Nephron (organoid): ENCODE data around the gene LRRC34.

Experiments
- H3K27ac Mint-ChIP-seq, 3 experiments: 2 replicates each; pipeline ENCODE4 v1.8.0; 2020; ENCODE audit warnings: mixed read lengths in 3 of 3, mild to moderate bottlenecking in 2 of 3, moderate library complexity in 1 of 3
- H3K27me3 Mint-ChIP-seq: 2 replicates; pipeline ENCODE4 v1.8.0; 2021; ENCODE audit warnings: low read depth, mild to moderate bottlenecking, moderate library complexity, mixed read lengths
- H3K36me3 Mint-ChIP-seq: 2 replicates; pipeline ENCODE4 v1.8.0; 2020; ENCODE audit warnings: low read depth, mixed read lengths
- H3K4me1 Mint-ChIP-seq: 2 replicates; pipeline ENCODE4 v1.8.0; 2020; ENCODE audit warnings: mixed read lengths
- H3K4me3 Mint-ChIP-seq, 3 experiments: 2 replicates each; pipeline ENCODE4 v1.8.0; 2020; ENCODE audit warnings: mild to moderate bottlenecking in 3 of 3, mixed read lengths in 3 of 3, moderate library complexity in 2 of 3
- H3K9me3 Mint-ChIP-seq: 2 replicates; pipeline ENCODE4 v1.8.0; 2020; ENCODE audit warnings: mixed read lengths
- TF ChIP-seq, protein P1 (sequence below), 3 experiments: fragments of 200-600 bp; sonication (generic); IDR thresholded peaks; one replicate each; pipeline ENCODE4 v1.5.0; 2021; ENCODE audit warnings: antibody characterized with exemption in 3 of 3; ENCODE audit not compliant: unreplicated experiment in 3 of 3

Gene LRRC34

DNA sequence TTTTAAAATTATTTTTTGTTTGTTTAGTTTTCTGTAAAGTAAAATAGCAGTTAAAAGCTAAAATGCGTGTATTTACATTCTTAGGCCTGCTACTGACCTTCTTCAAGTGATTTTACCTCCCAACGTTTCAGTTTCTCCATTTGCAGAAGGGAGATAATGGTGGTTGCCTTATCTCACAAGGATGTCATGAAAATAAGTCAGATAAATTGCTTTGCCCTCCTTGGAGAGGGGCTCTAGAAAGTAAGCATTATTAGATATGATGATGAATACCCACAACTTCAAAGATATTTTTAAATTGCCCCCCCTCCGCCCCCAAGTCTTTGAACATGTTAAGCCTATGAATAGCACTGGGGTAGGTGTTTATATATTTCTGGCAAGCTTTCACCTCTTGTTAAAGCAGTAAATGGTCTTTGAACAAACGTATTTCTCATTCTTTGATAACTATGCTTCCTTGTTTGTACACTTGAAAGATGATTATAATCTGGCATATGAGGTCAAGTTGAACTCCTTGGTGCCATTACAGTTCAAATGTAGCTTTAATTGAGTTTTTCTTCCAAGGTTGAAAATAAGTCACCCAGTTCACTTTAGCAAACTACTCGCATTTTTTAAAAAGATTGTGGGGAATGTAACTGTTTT lies 54.2 kb downstream of the LRRC34 start:
- Mint-ChIP-seq H3K36me3 (no peaks in the 10 kb centered on the region), H3K9me3 (peaks cover 3% of the 10 kb centered on the region), H3K4me1 (no peaks in the 10 kb centered on the region), H3K4me3 (no peak overlapping the region), H3K27ac (no peak overlapping the region), H3K27me3 (no peaks in the 10 kb centered on the region)
- TF ChIP-seq, protein P1, sequence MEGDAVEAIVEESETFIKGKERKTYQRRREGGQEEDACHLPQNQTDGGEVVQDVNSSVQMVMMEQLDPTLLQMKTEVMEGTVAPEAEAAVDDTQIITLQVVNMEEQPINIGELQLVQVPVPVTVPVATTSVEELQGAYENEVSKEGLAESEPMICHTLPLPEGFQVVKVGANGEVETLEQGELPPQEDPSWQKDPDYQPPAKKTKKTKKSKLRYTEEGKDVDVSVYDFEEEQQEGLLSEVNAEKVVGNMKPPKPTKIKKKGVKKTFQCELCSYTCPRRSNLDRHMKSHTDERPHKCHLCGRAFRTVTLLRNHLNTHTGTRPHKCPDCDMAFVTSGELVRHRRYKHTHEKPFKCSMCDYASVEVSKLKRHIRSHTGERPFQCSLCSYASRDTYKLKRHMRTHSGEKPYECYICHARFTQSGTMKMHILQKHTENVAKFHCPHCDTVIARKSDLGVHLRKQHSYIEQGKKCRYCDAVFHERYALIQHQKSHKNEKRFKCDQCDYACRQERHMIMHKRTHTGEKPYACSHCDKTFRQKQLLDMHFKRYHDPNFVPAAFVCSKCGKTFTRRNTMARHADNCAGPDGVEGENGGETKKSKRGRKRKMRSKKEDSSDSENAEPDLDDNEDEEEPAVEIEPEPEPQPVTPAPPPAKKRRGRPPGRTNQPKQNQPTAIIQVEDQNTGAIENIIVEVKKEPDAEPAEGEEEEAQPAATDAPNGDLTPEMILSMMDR (IDR thresholded peaks at IDR 0.05; ENCODE audit: unreplicated experiment in 3 of 3) = no peak

DNA sequence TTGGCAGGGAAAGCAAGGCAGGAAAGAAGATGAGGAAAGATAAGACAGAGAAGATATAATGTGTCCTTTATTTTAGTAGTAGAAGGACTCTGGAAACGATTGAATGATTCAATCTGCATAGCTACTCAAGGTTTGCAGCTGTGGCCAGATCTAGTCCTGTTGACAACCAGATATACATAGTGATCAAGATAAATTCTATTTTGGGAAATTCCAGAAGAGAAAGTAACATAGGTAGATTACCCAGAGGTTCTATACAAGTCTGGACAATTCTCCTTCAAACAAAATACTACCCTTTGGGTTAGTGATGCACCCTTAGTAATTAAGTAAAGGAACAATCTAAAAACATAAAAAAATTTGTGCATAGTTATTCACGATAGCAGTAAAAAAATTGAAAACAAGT lies 57.2 kb downstream of the LRRC34 start:
- Mint-ChIP-seq H3K9me3 (no peaks in the 10 kb centered on the region), H3K27me3 (no peaks in the 10 kb centered on the region), H3K27ac (no peak overlapping the region), H3K4me3 (no peak overlapping the region), H3K4me1 (no peaks in the 10 kb centered on the region), H3K36me3 (no peaks in the 10 kb centered on the region)
- TF ChIP-seq, protein P1 (IDR thresholded peaks at IDR 0.05; ENCODE audit: unreplicated experiment in 3 of 3) = no peak

DNA sequence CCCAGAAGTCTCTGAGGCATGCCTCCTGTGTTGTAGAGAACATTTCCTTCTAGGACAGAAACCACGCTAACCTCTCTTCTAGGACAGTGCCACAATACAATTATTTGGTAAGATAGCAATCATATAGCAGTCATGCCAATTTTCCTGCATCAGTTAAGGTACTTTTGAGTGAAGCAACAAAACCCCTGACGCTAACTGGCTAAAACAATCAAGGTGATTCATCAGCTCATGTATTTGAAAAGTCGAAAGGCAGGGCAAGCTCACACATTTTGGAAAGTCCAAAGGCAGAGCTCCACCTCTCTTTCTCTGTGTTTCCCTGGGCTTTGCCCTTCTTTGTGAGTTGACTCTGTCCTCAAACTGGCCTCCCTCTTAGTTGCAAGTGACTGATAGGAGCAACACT lies 58.0 kb downstream of the LRRC34 start:
- no peaks in the 10 kb centered on the region for H3K9me3 Mint-ChIP-seq

DNA sequence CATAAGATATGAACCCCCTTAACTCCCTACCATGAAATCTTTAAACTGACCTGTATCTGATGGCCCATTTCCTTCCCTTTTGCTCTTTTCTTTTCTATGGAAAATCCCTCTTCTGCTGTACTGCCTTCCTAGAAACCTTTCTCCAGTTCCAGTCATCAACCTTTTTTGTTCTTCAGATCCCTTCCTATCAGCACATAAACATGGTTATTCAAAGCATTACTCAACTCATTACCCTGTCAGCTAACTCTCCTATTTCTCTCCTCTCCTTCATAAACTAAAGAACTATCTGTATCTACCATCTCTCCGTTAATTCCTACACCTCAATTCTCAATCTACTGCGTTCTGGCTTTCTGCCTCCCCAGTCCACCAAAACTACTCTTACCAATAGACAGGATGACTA lies 60.8 kb downstream of the LRRC34 start:
- Mint-ChIP-seq H3K4me1 (no peaks in the 10 kb centered on the region), H3K9me3 (no peaks in the 10 kb centered on the region), H3K27ac (no peak overlapping the region), H3K4me3 (no peak overlapping the region), H3K36me3 (no peaks in the 10 kb centered on the region), H3K27me3 (peaks cover 4% of the 10 kb centered on the region)
- TF ChIP-seq, protein P1 (IDR thresholded peaks at IDR 0.05; ENCODE audit: unreplicated experiment in 3 of 3) = no peak

More for the DNA sequence above, 58.0 kb downstream of the LRRC34 start:
- no peaks in the 10 kb centered on the region for H3K36me3 Mint-ChIP-seq
- no peak overlapping the region for H3K27ac Mint-ChIP-seq
- H3K27me3 Mint-ChIP-seq = no peaks in the 10 kb centered on the region
- TF ChIP-seq, protein P1 (IDR thresholded peaks at IDR 0.05; ENCODE audit: unreplicated experiment in 3 of 3) = no peak
- no peak overlapping the region for H3K4me3 Mint-ChIP-seq
- no peaks in the 10 kb centered on the region for H3K4me1 Mint-ChIP-seq

DNA sequence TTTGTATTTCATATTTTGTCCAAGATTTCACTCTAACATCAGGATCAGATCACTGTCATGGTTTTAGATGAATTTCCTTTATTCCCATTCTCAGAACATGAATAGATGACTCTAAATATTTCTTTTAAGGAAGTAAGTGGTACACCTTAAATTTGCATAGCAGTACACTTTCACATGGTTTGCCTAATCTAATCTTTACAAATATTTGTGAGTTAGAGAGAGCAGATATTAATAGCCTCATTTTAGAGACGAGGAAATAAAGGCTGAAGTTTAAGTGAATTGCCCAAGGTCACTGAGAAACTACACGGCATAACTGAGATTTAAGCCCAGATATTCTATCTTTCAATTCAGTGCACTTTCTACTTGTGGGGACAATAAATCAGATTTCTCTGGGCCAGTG lies 62.0 kb downstream of the LRRC34 start:
- no peak overlapping the region for H3K4me3 Mint-ChIP-seq

DNA sequence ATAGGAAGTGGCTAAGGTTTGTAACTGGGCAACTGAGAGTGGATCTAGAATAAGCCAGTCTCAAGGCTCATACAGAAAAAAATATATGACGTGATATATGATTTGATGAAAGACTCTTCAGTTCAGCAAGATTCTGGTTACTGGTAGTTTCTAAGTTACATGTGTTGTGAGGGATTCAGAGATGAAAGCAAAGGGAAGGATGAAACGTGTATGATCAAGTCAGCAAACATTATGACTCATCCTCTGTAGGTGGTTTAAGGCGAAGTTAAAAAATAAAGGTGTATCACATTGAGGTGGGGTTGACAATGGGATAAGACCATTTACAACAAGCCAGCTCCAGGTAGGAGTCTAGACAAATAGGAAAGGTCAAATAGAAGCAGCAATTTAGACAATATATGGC lies 64.0 kb downstream of the LRRC34 start:
- no peak overlapping the region for H3K27ac Mint-ChIP-seq
- TF ChIP-seq, protein P1 (IDR thresholded peaks at IDR 0.05; ENCODE audit: unreplicated experiment in 3 of 3) = no peak
- H3K4me3 Mint-ChIP-seq = no peak overlapping the region
- no peaks in the 10 kb centered on the region for H3K9me3 Mint-ChIP-seq
- no peaks in the 10 kb centered on the region for H3K36me3 Mint-ChIP-seq
- peaks cover 8% of the 10 kb centered on the region for H3K27me3 Mint-ChIP-seq
- no peaks in the 10 kb centered on the region for H3K4me1 Mint-ChIP-seq

More for the DNA sequence above, 62.0 kb downstream of the LRRC34 start:
- Mint-ChIP-seq H3K27ac (no peak overlapping the region), H3K36me3 (no peaks in the 10 kb centered on the region), H3K4me1 (no peaks in the 10 kb centered on the region), H3K27me3 (peaks cover 8% of the 10 kb centered on the region), H3K9me3 (no peaks in the 10 kb centered on the region)
- TF ChIP-seq, protein P1 (IDR thresholded peaks at IDR 0.05; ENCODE audit: unreplicated experiment in 3 of 3) = no peak
